Measurements from ENCODE around the gene PPP2R3B.

DNA sequence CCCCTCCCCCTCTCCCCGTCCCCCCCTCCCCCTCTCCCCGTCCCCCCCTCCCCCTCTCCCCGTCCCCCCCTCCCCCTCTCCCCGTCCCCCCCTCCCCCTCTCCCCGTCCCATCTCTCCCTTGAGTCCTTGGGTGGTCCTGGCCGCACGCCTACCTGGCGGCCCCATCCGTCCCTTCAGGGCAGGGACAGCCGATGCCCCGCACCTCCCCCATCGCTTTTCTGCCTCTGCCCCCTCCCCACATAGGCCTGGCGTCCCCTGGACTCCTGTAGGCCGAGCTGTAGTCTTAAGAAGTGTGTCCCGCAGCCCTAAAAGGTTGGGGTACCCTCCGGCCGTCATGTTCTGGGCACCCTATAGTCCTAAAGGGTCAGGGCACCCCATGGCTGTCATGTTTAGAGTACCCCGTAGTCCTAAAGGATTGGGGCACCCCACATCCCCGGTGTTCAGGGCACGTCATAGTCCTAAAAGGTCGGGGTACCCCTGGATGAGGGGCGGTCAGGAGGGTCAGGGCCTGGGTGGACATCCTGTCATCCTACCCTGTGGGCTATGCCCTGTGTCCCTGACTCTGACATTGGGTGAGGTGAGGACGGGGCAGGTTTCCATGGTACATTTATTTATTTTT is 57.3 kb downstream of the PPP2R3B start:
- no peak for TF ChIP-seq CTCF (IDR thresholded peaks at IDR 0.05)
- TF ChIP-seq EP300 (IDR thresholded peaks at IDR 0.05; ENCODE audit: low read depth), result no peak
- no peak for TF ChIP-seq POLR2AphosphoS5 (IDR thresholded peaks at IDR 0.05)
